Neural progenitor cell (in vitro differentiated cells): ENCODE data around the gene FRY. TPM values are rescaled to one million over a fixed set of nuclear protein-coding genes. Genes with fewer than 3 reads are reported as not detected.

Experiments used
- DNase-seq: peaks from one replicate; pipeline ENCODE4 v3.0.0-alpha.2; 2016; ENCODE audit warnings: low spot score
- H2AFZ ChIP-seq: fragments of 200-600 bp; sonication (generic); replicated peaks from 2 replicates; pipeline ENCODE4 v1.6.1; 2016; ENCODE audit warnings: antibody characterized with exemption
- H3F3A ChIP-seq: fragments of 200-600 bp; sonication (generic); 2 replicates; pipeline ENCODE4 v1.6.1; 2016; ENCODE audit warnings: antibody characterized with exemption, low read depth
- H3K27ac ChIP-seq: fragments of 200-600 bp; sonication (generic); 2 replicates; pipeline ENCODE4 v1.5.1; 2016; ENCODE audit warnings: mild to moderate bottlenecking
- H3K27me3 ChIP-seq: fragments of 200-600 bp; sonication (generic); 2 replicates; pipeline ENCODE4 v1.6.1; 2016; ENCODE audit warnings: mild to moderate bottlenecking, moderate library complexity
- H3K36me3 ChIP-seq: fragments of 200-600 bp; sonication (generic); 2 replicates; pipeline ENCODE4 v1.5.1; 2016
- H3K4me1 ChIP-seq: fragments of 200-600 bp; sonication (generic); 2 replicates; pipeline ENCODE4 v1.6.1; 2016; ENCODE audit warnings: mixed run types
- H3K4me2 ChIP-seq: fragments of 200-600 bp; sonication (generic); 2 replicates; pipeline ENCODE4 v1.6.1; 2016
- H3K4me3 ChIP-seq: fragments of 200-600 bp; sonication (generic); 2 replicates; pipeline ENCODE4 v1.5.1; 2016
- H3K79me2 ChIP-seq: fragments of 200-600 bp; sonication (generic); 2 replicates; pipeline ENCODE4 v1.6.1; 2016; ENCODE audit warnings: low read depth
- H3K9ac ChIP-seq: fragments of 200-600 bp; sonication (generic); 2 replicates; pipeline ENCODE4 v1.6.1; 2016
- H3K9me3 ChIP-seq: fragments of 200-600 bp; sonication (generic); 2 replicates; pipeline ENCODE4 v1.5.1; 2016; ENCODE audit warnings: low read depth
- H4K20me1 ChIP-seq: fragments of 200-600 bp; sonication (generic); 2 replicates; pipeline ENCODE4 v1.6.1; 2016; ENCODE audit warnings: low read depth
- H3K27ac Mint-ChIP-seq: 3 replicates; pipeline ENCODE4 v1.8.0; 2021; ENCODE audit warnings: mixed read lengths
- H3K27me3 Mint-ChIP-seq: 2 replicates; pipeline ENCODE4 v1.8.0; 2022; ENCODE audit warnings: low read depth, mild to moderate bottlenecking, inconsistent platforms, moderate library complexity, mixed read lengths; ENCODE audit not compliant: insufficient read depth
- H3K36me3 Mint-ChIP-seq: 3 replicates; pipeline ENCODE4 v1.8.0; 2021; ENCODE audit warnings: mixed read lengths
- H3K4me1 Mint-ChIP-seq: 3 replicates; pipeline ENCODE4 v1.8.0; 2021; ENCODE audit warnings: mixed read lengths
- H3K4me3 Mint-ChIP-seq: 3 replicates; pipeline ENCODE4 v1.8.0; 2021; ENCODE audit warnings: mild to moderate bottlenecking, moderate library complexity, mixed read lengths
- H3K9me3 Mint-ChIP-seq: 3 replicates; pipeline ENCODE4 v1.8.0; 2020; ENCODE audit warnings: mixed read lengths
- CTCF ChIP-seq: fragments of 200-600 bp; sonication (generic); IDR thresholded peaks from 2 replicates; pipeline ENCODE4 v1.5.1; 2017; ENCODE audit warnings: antibody characterized with exemption, mild to moderate bottlenecking
- EZH2 ChIP-seq: fragments of 200-600 bp; sonication (generic); IDR thresholded peaks from 2 replicates; pipeline ENCODE4 v1.6.1; 2017; ENCODE audit warnings: antibody characterized with exemption, mild to moderate bottlenecking, moderate library complexity
- EZH2phosphoT487 ChIP-seq: fragments of 200-600 bp; sonication (generic); IDR thresholded peaks from 2 replicates; pipeline ENCODE4 v1.6.1; 2017; ENCODE audit warnings: antibody characterized with exemption
- total RNA-seq: library from RNA; depleted of rRNA; stranded (reverse); fragments of >200 nt; gene quantifications from 2 replicates; pipeline ENCODE4 v1.2.3, GENCODE V29; 2015; ENCODE audit warnings: low replicate concordance

Gene FRY
- total RNA-seq, 1 donor from 2014 or later, result 12.6 TPM

- Histone ChIP-seq H4K20me1 (no peaks in the 10 kb centered on the region), H3F3A (no peaks in the 10 kb centered on the region), H3K79me2 (no peaks in the 10 kb centered on the region), H2AFZ (no peak overlapping the region), H3K4me2 (no peak overlapping the region), H3K9ac (no peak overlapping the region), H3K9me3 (no peaks in the 10 kb centered on the region), H3K36me3 (no peaks in the 10 kb centered on the region), H3K27ac (no peak overlapping the region), H3K4me3 (no peak overlapping the region), H3K27me3 (no peaks in the 10 kb centered on the region), H3K4me1 (no peaks in the 10 kb centered on the region)
- H3K9me3 Mint-ChIP-seq, result peaks cover 13% of the 10 kb centered on the region
- TF ChIP-seq EZH2, result no peak
- no peak for TF ChIP-seq CTCF
- no peak for TF ChIP-seq EZH2phosphoT487
- no peak overlapping the region for H3K4me3 Mint-ChIP-seq
- peaks cover 3% of the 10 kb centered on the region for H3K27me3 Mint-ChIP-seq
- H3K36me3 Mint-ChIP-seq, result no peaks in the 10 kb centered on the region
- H3K4me1 Mint-ChIP-seq, result no peaks in the 10 kb centered on the region
- no peak overlapping the region for H3K27ac Mint-ChIP-seq
- no peak for DNase-seq
Observed at GRCh38 chr13:32121316-32121715, 89.7 kb downstream of the FRY start.

GRCh38 chr13:32124743-32125142 is 93.2 kb downstream of the FRY start:
- peaks cover 3% of the 10 kb centered on the region for H3K27me3 Mint-ChIP-seq
- H3K27ac ChIP-seq, result no peak overlapping the region
- H3K79me2 ChIP-seq, result no peaks in the 10 kb centered on the region
- H3K36me3 Mint-ChIP-seq, result no peaks in the 10 kb centered on the region
- H3K9me3 Mint-ChIP-seq, result peaks cover 13% of the 10 kb centered on the region
- H3K4me3 Mint-ChIP-seq, result no peak overlapping the region
- DNase-seq, result no peak
- H3K9ac ChIP-seq, result no peak overlapping the region
- no peaks in the 10 kb centered on the region for H3K27me3 ChIP-seq
- no peaks in the 10 kb centered on the region for H4K20me1 ChIP-seq
- H3K27ac Mint-ChIP-seq, result no peak overlapping the region
- H3K36me3 ChIP-seq, result no peaks in the 10 kb centered on the region
- no peak overlapping the region for H3K4me3 ChIP-seq
- no peaks in the 10 kb centered on the region for H3K9me3 ChIP-seq
- TF ChIP-seq CTCF (no peak), EZH2 (no peak), EZH2phosphoT487 (no peak)
- H3K4me1 Mint-ChIP-seq, result no peaks in the 10 kb centered on the region
- no peak overlapping the region for H2AFZ ChIP-seq
- H3K4me1 ChIP-seq, result no peaks in the 10 kb centered on the region
- H3F3A ChIP-seq, result no peaks in the 10 kb centered on the region
- H3K4me2 ChIP-seq, result no peak overlapping the region

GRCh38 chr13:32125221-32125689 is 93.7 kb downstream of the FRY start:
- peaks cover 13% of the 10 kb centered on the region for H3K9me3 Mint-ChIP-seq
- H3K27me3 ChIP-seq, result no peaks in the 10 kb centered on the region
- H4K20me1 ChIP-seq, result no peaks in the 10 kb centered on the region
- TF ChIP-seq CTCF (no peak), EZH2 (no peak), EZH2phosphoT487 (no peak)
- no peak overlapping the region for H3K9ac ChIP-seq
- no peaks in the 10 kb centered on the region for H3F3A ChIP-seq
- H3K36me3 ChIP-seq, result no peaks in the 10 kb centered on the region
- H2AFZ ChIP-seq, result no peak overlapping the region
- no peak overlapping the region for H3K27ac Mint-ChIP-seq
- H3K4me2 ChIP-seq, result no peak overlapping the region
- H3K4me3 Mint-ChIP-seq, result no peak overlapping the region
- H3K4me3 ChIP-seq, result no peak overlapping the region
- H3K27me3 Mint-ChIP-seq, result peaks cover 3% of the 10 kb centered on the region
- no peaks in the 10 kb centered on the region for H3K36me3 Mint-ChIP-seq
- DNase-seq, result no peak
- H3K4me1 Mint-ChIP-seq, result no peaks in the 10 kb centered on the region
- no peaks in the 10 kb centered on the region for H3K4me1 ChIP-seq
- H3K9me3 ChIP-seq, result no peaks in the 10 kb centered on the region
- H3K27ac ChIP-seq, result no peak overlapping the region
- H3K79me2 ChIP-seq, result no peaks in the 10 kb centered on the region
